H9 (cell line): ENCODE measurements around the gene FAM25G. TPM values are rescaled to one million over a fixed set of nuclear protein-coding genes. Genes with fewer than 3 reads are reported as not detected.
"Not testable (repeated sequence)": the region's sequence is repeated elsewhere in the genome, so short reads cannot be mapped to it uniquely, and the experiment has no call there.

ENCODE experiments used
- DNase-seq: peaks from one replicate; pipeline ENCODE4 v3.0.0-alpha.2; 2017
- H2AFZ ChIP-seq: one replicate; pipeline ENCODE4 v1.6.1; 2013; ENCODE audit warnings: mild to moderate bottlenecking, low read length, control low read depth, moderate library complexity
- H2AK5ac ChIP-seq: 2 replicates; pipeline ENCODE4 v1.6.1; 2013; ENCODE audit warnings: low read length, control low read depth, mixed read lengths; ENCODE audit not compliant: insufficient read length
- H2BK120ac ChIP-seq: one replicate; pipeline ENCODE4 v1.6.1; 2013; ENCODE audit warnings: low read depth, mild to moderate bottlenecking, low read length, control low read depth, inconsistent platforms; ENCODE audit not compliant: poor library complexity, severe bottlenecking
- H2BK12ac ChIP-seq: 2 replicates; pipeline ENCODE4 v1.6.1; 2013; ENCODE audit warnings: low read length, control low read depth, mixed read lengths, low read depth; ENCODE audit not compliant: insufficient read length
- H2BK15ac ChIP-seq: 2 replicates; pipeline ENCODE4 v1.6.1; 2013; ENCODE audit warnings: low read depth, low read length, control low read depth
- H2BK20ac ChIP-seq: one replicate; pipeline ENCODE4 v1.6.1; 2013; ENCODE audit warnings: low read depth, mild to moderate bottlenecking, low read length, control low read depth, inconsistent platforms; ENCODE audit not compliant: poor library complexity, severe bottlenecking
- H2BK5ac ChIP-seq: 2 replicates; pipeline ENCODE4 v1.6.1; 2013; ENCODE audit warnings: low read length, control low read depth, mixed read lengths; ENCODE audit not compliant: insufficient read length
- H3K14ac ChIP-seq: 2 replicates; pipeline ENCODE4 v1.6.1; 2013; ENCODE audit warnings: low read length, control low read depth; ENCODE audit not compliant: insufficient read depth
- H3K18ac ChIP-seq: 2 replicates; pipeline ENCODE4 v1.6.1; 2013; ENCODE audit warnings: low read depth, mild to moderate bottlenecking, mixed read lengths, low read length, control low read depth; ENCODE audit not compliant: insufficient read length
- H3K23ac ChIP-seq: 2 replicates; pipeline ENCODE4 v1.6.1; 2013; ENCODE audit warnings: low read length, control low read depth, mixed read lengths, low read depth; ENCODE audit not compliant: insufficient read length
- H3K23me2 ChIP-seq: 2 replicates; pipeline ENCODE4 v1.6.1; 2013; ENCODE audit warnings: low read depth, mild to moderate bottlenecking, mixed read lengths, low read length, control low read depth; ENCODE audit not compliant: insufficient read length, poor library complexity, severe bottlenecking
- H3K27ac ChIP-seq: 2 replicates; pipeline ENCODE4 v1.5.1; 2013; ENCODE audit warnings: low read length, control low read depth, mixed read lengths, low read depth; ENCODE audit not compliant: insufficient read length
- H3K27me3 ChIP-seq: 2 replicates; pipeline ENCODE4 v1.6.1; 2013; ENCODE audit warnings: low read length, control low read depth, inconsistent platforms; ENCODE audit not compliant: insufficient read depth
- H3K4ac ChIP-seq: 2 replicates; pipeline ENCODE4 v1.6.1; 2013; ENCODE audit warnings: low read depth, mild to moderate bottlenecking, control low read depth, inconsistent platforms, low read length, moderate library complexity
- H3K4me1 ChIP-seq: 2 replicates; pipeline ENCODE4 v1.6.1; 2013; ENCODE audit warnings: low read length, control low read depth, inconsistent platforms; ENCODE audit not compliant: insufficient read depth
- H3K4me2 ChIP-seq: 2 replicates; pipeline ENCODE4 v1.6.1; 2013; ENCODE audit warnings: low read length, control low read depth, mixed read lengths; ENCODE audit not compliant: insufficient read length, insufficient read depth
- H3K56ac ChIP-seq: 2 replicates; pipeline ENCODE4 v1.6.1; 2013; ENCODE audit warnings: low read depth, mild to moderate bottlenecking, mixed read lengths, low read length, control low read depth; ENCODE audit not compliant: insufficient read length
- H3K79me1 ChIP-seq: 2 replicates; pipeline ENCODE4 v1.6.1; 2013; ENCODE audit warnings: low read depth, mild to moderate bottlenecking, moderate library complexity, low read length, control low read depth, inconsistent platforms; ENCODE audit not compliant: insufficient read depth, poor library complexity, severe bottlenecking
- H3K79me2 ChIP-seq: 2 replicates; pipeline ENCODE4 v1.6.1; 2013; ENCODE audit warnings: low read length, control low read depth, inconsistent platforms; ENCODE audit not compliant: insufficient read depth
- H3K9ac ChIP-seq: 2 replicates; pipeline ENCODE4 v1.6.1; 2013; ENCODE audit warnings: low read length, control low read depth, mixed read lengths; ENCODE audit not compliant: insufficient read length; ENCODE audit errors: extremely low read depth
- H3K9me3 ChIP-seq: one replicate; pipeline ENCODE4 v1.6.1; 2013; ENCODE audit warnings: low read depth, low read length, inconsistent platforms; ENCODE audit not compliant: control insufficient read depth
- H3T11ph ChIP-seq: one replicate; pipeline ENCODE4 v1.6.1; 2013; ENCODE audit warnings: mild to moderate bottlenecking, low read length, control low read depth, inconsistent platforms
- H4K20me1 ChIP-seq: one replicate; pipeline ENCODE4 v1.6.1; 2013; ENCODE audit not compliant: control insufficient read depth, insufficient read length, insufficient read depth
- H4K5ac ChIP-seq: 2 replicates; pipeline ENCODE4 v1.6.1; 2013; ENCODE audit warnings: low read depth, mild to moderate bottlenecking, mixed read lengths, low read length, control low read depth; ENCODE audit not compliant: insufficient read length
- H4K8ac ChIP-seq: replicated peaks from 2 replicates; pipeline ENCODE4 v1.6.1; 2013; ENCODE audit warnings: low read length, control low read depth, mixed read lengths, low read depth; ENCODE audit not compliant: insufficient read length
- H4K91ac ChIP-seq: 2 replicates; pipeline ENCODE4 v1.6.1; 2013; ENCODE audit warnings: low read depth, mild to moderate bottlenecking, moderate library complexity, mixed read lengths, low read length, control low read depth; ENCODE audit not compliant: insufficient read length
- H3K27ac Mint-ChIP-seq, 3 experiments: 2 replicates in 2 of 3; 3 replicates in 1 of 3; pipeline ENCODE4 v1.8.0; 2020 to 2021; ENCODE audit warnings: mixed read lengths in 3 of 3, mild to moderate bottlenecking in 1 of 3, moderate library complexity in 1 of 3
- H3K27me3 Mint-ChIP-seq: 2 replicates; pipeline ENCODE4 v1.8.0; 2021; ENCODE audit warnings: low read depth, mild to moderate bottlenecking, moderate library complexity, mixed read lengths
- H3K36me3 Mint-ChIP-seq, 3 experiments: 2 replicates in 2 of 3; 3 replicates in 1 of 3; pipeline ENCODE4 v1.8.0; 2020 to 2021; ENCODE audit warnings: low read depth in 3 of 3, mixed read lengths in 3 of 3; ENCODE audit not compliant: insufficient read depth in 1 of 3
- H3K4me1 Mint-ChIP-seq, 2 experiments: 2 replicates each; pipeline ENCODE4 v1.8.0; 2020; ENCODE audit warnings: mixed read lengths in 2 of 2
- H3K4me3 Mint-ChIP-seq, 2 experiments: 2 replicates in 1 of 2; 3 replicates in 1 of 2; pipeline ENCODE4 v1.8.0; 2020 to 2021; ENCODE audit warnings: mild to moderate bottlenecking in 2 of 2, mixed read lengths in 2 of 2, moderate library complexity in 1 of 2
- H3K9me3 Mint-ChIP-seq, 2 experiments: 2 replicates in 1 of 2; 3 replicates in 1 of 2; pipeline ENCODE4 v1.8.0; 2020; ENCODE audit warnings: mild to moderate bottlenecking in 2 of 2, mixed read lengths in 2 of 2, moderate library complexity in 1 of 2
- WGBS: extraction: QIAGEN DNeasy Blood & Tissue Kit; methylation state at CpG from one replicate; pipeline ENCODE4 v1.1.7; 2013; ENCODE audit warnings: missing lambda C conversion rate, low lambda C conversion rate, mixed read lengths; ENCODE audit not compliant: insufficient read length; ENCODE audit errors: extremely low coverage; 5-methylcytosine and 5-hydroxymethylcytosine counted together
- total RNA-seq: library from RNA; stranded (reverse); gene quantifications from 2 replicates; pipeline ENCODE4 v1.2.1, GENCODE V29; 2021

The FAM25G gene
- total RNA-seq, 1 experiment from 2014 or later = not detected

DNA sequence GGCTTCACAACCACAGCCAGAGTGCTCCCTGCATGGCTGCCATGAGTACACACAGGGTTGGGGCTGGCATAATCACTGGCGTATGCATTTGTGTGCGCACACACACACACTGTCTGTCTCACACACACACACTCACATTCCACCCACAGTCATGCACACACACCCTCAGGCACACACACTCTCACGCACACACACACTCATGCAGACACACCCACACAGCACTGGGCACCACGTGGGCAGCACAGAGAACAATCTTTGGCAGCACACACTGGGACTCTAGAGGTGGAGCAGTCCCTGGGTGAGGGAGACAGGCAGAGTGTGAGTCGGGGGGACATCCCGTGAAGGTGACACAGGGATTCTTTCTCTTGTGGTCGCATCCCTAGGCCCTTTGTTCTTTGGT, 18.0 kb downstream of the FAM25G start:
- not testable (repeated sequence) for H4K20me1 ChIP-seq, DNase-seq, H2BK120ac ChIP-seq, H3K79me1 ChIP-seq, H2AK5ac ChIP-seq, H3K23ac ChIP-seq, H3K9me3 ChIP-seq, H3K36me3 Mint-ChIP-seq, H3K4me3 Mint-ChIP-seq, H3K27ac ChIP-seq, H2BK15ac ChIP-seq, H2BK5ac ChIP-seq, H3K79me2 ChIP-seq, H4K91ac ChIP-seq, H2BK12ac ChIP-seq, H4K5ac ChIP-seq, H3K18ac ChIP-seq, H3K23me2 ChIP-seq, H3K27ac Mint-ChIP-seq, H3K4me1 Mint-ChIP-seq, H3K4me2 ChIP-seq, H2AFZ ChIP-seq, H3K27me3 Mint-ChIP-seq, H3K27me3 ChIP-seq, H3K56ac ChIP-seq, H4K8ac ChIP-seq, H3T11ph ChIP-seq, H3K9me3 Mint-ChIP-seq, H3K9ac ChIP-seq, H3K14ac ChIP-seq, H3K4ac ChIP-seq, H3K4me1 ChIP-seq, H2BK20ac ChIP-seq
- no CpG with 5 or more reads among the region's 7 CpGs for WGBS

- H2AFZ ChIP-seq, H3K23me2 ChIP-seq, H3K79me2 ChIP-seq, H3K79me1 ChIP-seq, H4K91ac ChIP-seq, H3K27me3 ChIP-seq, H2BK120ac ChIP-seq, H2BK20ac ChIP-seq, H3K27ac Mint-ChIP-seq, H3K4me2 ChIP-seq, H3T11ph ChIP-seq, DNase-seq, H4K8ac ChIP-seq, H3K14ac ChIP-seq, H3K4me1 Mint-ChIP-seq, H3K4me1 ChIP-seq, H3K56ac ChIP-seq, H2BK15ac ChIP-seq, H4K20me1 ChIP-seq, H2AK5ac ChIP-seq, H3K18ac ChIP-seq, H3K23ac ChIP-seq, H2BK12ac ChIP-seq, H3K4me3 Mint-ChIP-seq, H2BK5ac ChIP-seq, H3K36me3 Mint-ChIP-seq, H3K9me3 ChIP-seq, H3K9ac ChIP-seq, H4K5ac ChIP-seq, H3K27ac ChIP-seq, H3K4ac ChIP-seq, H3K9me3 Mint-ChIP-seq, H3K27me3 Mint-ChIP-seq: not testable (repeated sequence)
- no CpG with 5 or more reads among the region's 3 CpGs for WGBS
Observed at GRCh38 chr10:47472647-47473046, 18.9 kb downstream of the FAM25G start.
